ENCODE measurements around the gene MED9. TPM values are rescaled to one million over a fixed set of nuclear protein-coding genes. Genes with fewer than 3 reads are reported as not detected.

The MED9 gene
- total RNA-seq, 1 donor from 2014 or later: 11.9 TPM

- no peak for DNase-seq (ENCODE audit: low read depth)
- Histone ChIP-seq H3K4me3 (ENCODE audit: low read depth, low read length) (no peak overlapping the region), H3K36me3 (ENCODE audit: control insufficient read depth, insufficient read depth, low read length) (no peaks in the 10 kb centered on the region), H3K27me3 (ENCODE audit: control insufficient read depth, insufficient read depth, low read length) (peaks cover 27% of the 10 kb centered on the region)
- TF ChIP-seq CTCF (IDR thresholded peaks at IDR 0.05; ENCODE audit: insufficient read depth, low read length, poor library complexity, severe bottlenecking): no peak
These were observed 22.0 kb downstream of the MED9 start for GRCh38 chr17:17498606-17499301.

GRCh38 chr17:17499402-17500145 is 22.8 kb downstream of the MED9 start:
- Histone ChIP-seq H3K4me3 (ENCODE audit: low read depth, low read length) (no peak overlapping the region), H3K36me3 (ENCODE audit: control insufficient read depth, insufficient read depth, low read length) (no peaks in the 10 kb centered on the region), H3K27me3 (ENCODE audit: control insufficient read depth, insufficient read depth, low read length) (peaks cover 27% of the 10 kb centered on the region)
- no peak for DNase-seq (ENCODE audit: low read depth)
- no peak for TF ChIP-seq CTCF (IDR thresholded peaks at IDR 0.05; ENCODE audit: insufficient read depth, low read length, poor library complexity, severe bottlenecking)

- no peak overlapping the region for H3K4me3 ChIP-seq (ENCODE audit: low read depth, low read length)
- peaks cover 18% of the 10 kb centered on the region for H3K27me3 ChIP-seq (ENCODE audit: control insufficient read depth, insufficient read depth, low read length)
- H3K36me3 ChIP-seq (ENCODE audit: control insufficient read depth, insufficient read depth, low read length): no peaks in the 10 kb centered on the region
- TF ChIP-seq CTCF (IDR thresholded peaks at IDR 0.05; ENCODE audit: insufficient read depth, low read length, poor library complexity, severe bottlenecking): no peak
- no peak for DNase-seq (ENCODE audit: low read depth)
These were observed 24.3 kb downstream of the MED9 start for GRCh38 chr17:17500999-17501605.

- TF ChIP-seq CTCF (IDR thresholded peaks at IDR 0.05; ENCODE audit: insufficient read depth, low read length, poor library complexity, severe bottlenecking): no peak
- no peak for DNase-seq (ENCODE audit: low read depth)
- Histone ChIP-seq H3K27me3 (ENCODE audit: control insufficient read depth, insufficient read depth, low read length) (peaks cover 14% of the 10 kb centered on the region), H3K36me3 (ENCODE audit: control insufficient read depth, insufficient read depth, low read length) (no peaks in the 10 kb centered on the region), H3K4me3 (ENCODE audit: low read depth, low read length) (no peak overlapping the region)
These were observed 26.2 kb downstream of the MED9 start for GRCh38 chr17:17502741-17503565.

- TF ChIP-seq CTCF (IDR thresholded peaks at IDR 0.05; ENCODE audit: insufficient read depth, low read length, poor library complexity, severe bottlenecking): no peak
- DNase-seq (ENCODE audit: low read depth): no peak
- H3K27me3 ChIP-seq (ENCODE audit: control insufficient read depth, insufficient read depth, low read length): peaks cover 14% of the 10 kb centered on the region
- no peaks in the 10 kb centered on the region for H3K36me3 ChIP-seq (ENCODE audit: control insufficient read depth, insufficient read depth, low read length)
- no peak overlapping the region for H3K4me3 ChIP-seq (ENCODE audit: low read depth, low read length)
These were observed 26.8 kb downstream of the MED9 start for GRCh38 chr17:17503566-17504130.

Measured in kidney epithelial cell (primary cell).